ENCODE data around the gene NEK4. TPM values are rescaled to one million over a fixed set of nuclear protein-coding genes. Genes with fewer than 3 reads are reported as not detected.

NEK4 gene
- total and polyA plus RNA-seq, 2 of the 13 experiments (the other 11 are each of a cell fraction or from before 2014, with no cell fraction given), result 16.5 to 38.0 TPM

- TF ChIP-seq PRDM10 (CRISPR knock-in tag; IDR thresholded peaks at IDR 0.05; ENCODE audit: low read depth) (0 out of 2 replicates have a peak, but pooled peaks have one; percentile 56), MED1 (CRISPR knock-in tag; IDR thresholded peaks at IDR 0.05) (peak; percentile 78), THAP11 (CRISPR knock-in tag; IDR thresholded peaks at IDR 0.05) (no peak), FOXA1 (IDR thresholded peaks at IDR 0.05) (no peak), FOXA1 (CRISPR knock-in tag; IDR thresholded peaks at IDR 0.05) (0 out of 2 replicates have a peak, but pooled peaks have one; percentile 21), ZBTB44 (CRISPR knock-in tag; IDR thresholded peaks at IDR 0.05) (no peak), SP5 (CRISPR knock-in tag; IDR thresholded peaks at IDR 0.05; ENCODE audit: borderline replicate concordance, low read depth) (peak; percentile 91), TRIM24 (CRISPR knock-in tag; IDR thresholded peaks at IDR 0.05) (no peak), SRY (CRISPR knock-in tag; IDR thresholded peaks at IDR 0.05) (peak; percentile 52; the same call in 1 of the 2 replicates), ZNF574 (CRISPR knock-in tag; IDR thresholded peaks at IDR 0.05) (peak; percentile 73), HIC2 (CRISPR knock-in tag; IDR thresholded peaks at IDR 0.05; ENCODE audit: low read depth) (peak; percentile 62), KMT2A (CRISPR knock-in tag; IDR thresholded peaks at IDR 0.05) (no peak; the same call in 1 of the 2 replicates), ZUFSP (CRISPR knock-in tag; IDR thresholded peaks at IDR 0.05; ENCODE audit: borderline replicate concordance) (no peak)
These were observed 23.9 kb upstream of the NEK4 start, which contains the start of gene ITIH3 (continued) for GRCh38 chr3:52794612-52795099.

All from HepG2 (cell line).